HG02884 (cell line): ENCODE results near the gene SHCBP1L.

Experiments used
- ATAC-seq: cut with Tn5 transposase; IDR thresholded peaks from one replicate; pipeline ENCODE4 v1.9.1; 2021; ENCODE audit warnings: mild to moderate bottlenecking, moderate library complexity; ENCODE audit not compliant: unreplicated experiment

SHCBP1L gene

GRCh38 chr1:182897696-182898095 is 55.3 kb downstream of the SHCBP1L start:
- ATAC-seq: no peak

GRCh38 chr1:182890927-182891610 is 61.9 kb downstream of the SHCBP1L start:
- ATAC-seq: no peak

- no peak for ATAC-seq
These were observed 63.0 kb downstream of the SHCBP1L start for GRCh38 chr1:182889997-182890396.

GRCh38 chr1:182888736-182889531 is 64.0 kb downstream of the SHCBP1L start:
- ATAC-seq: no peak

GRCh38 chr1:182886985-182887384 is 66.0 kb downstream of the SHCBP1L start:
- no peak for ATAC-seq

GRCh38 chr1:182885591-182885990 is 67.4 kb downstream of the SHCBP1L start:
- ATAC-seq: no peak

- no peak for ATAC-seq
These were observed 68.1 kb downstream of the SHCBP1L start for GRCh38 chr1:182884872-182885271.

- ATAC-seq: no peak
These were observed 75.1 kb downstream of the SHCBP1L start for GRCh38 chr1:182877842-182878241.

GRCh38 chr1:182877331-182877730 is 75.6 kb downstream of the SHCBP1L start:
- ATAC-seq: no peak

- no peak for ATAC-seq
These were observed 77.1 kb downstream of the SHCBP1L start for GRCh38 chr1:182875889-182876288.

GRCh38 chr1:182872881-182873280 is 80.1 kb downstream of the SHCBP1L start:
- no peak for ATAC-seq

- ATAC-seq: no peak
These were observed 83.7 kb downstream of the SHCBP1L start for GRCh38 chr1:182869241-182869666.

GRCh38 chr1:182867861-182868260 is 85.1 kb downstream of the SHCBP1L start:
- no peak for ATAC-seq

- ATAC-seq: no peak
These were observed 89.0 kb downstream of the SHCBP1L start for GRCh38 chr1:182863940-182864339.

GRCh38 chr1:182862827-182863226 is 90.1 kb downstream of the SHCBP1L start:
- ATAC-seq: no peak

- no peak for ATAC-seq
These were observed 91.0 kb downstream of the SHCBP1L start for GRCh38 chr1:182861994-182862393.

GRCh38 chr1:182860658-182861057 is 92.3 kb downstream of the SHCBP1L start:
- ATAC-seq: no peak

GRCh38 chr1:182857212-182857611 is 95.8 kb downstream of the SHCBP1L start:
- no peak for ATAC-seq

- no peak for ATAC-seq
These were observed 97.1 kb downstream of the SHCBP1L start for GRCh38 chr1:182855911-182856310.

- no peak for ATAC-seq
These were observed 101.1 kb downstream of the SHCBP1L start for GRCh38 chr1:182851825-182852224.

GRCh38 chr1:182850319-182850718 is 102.6 kb downstream of the SHCBP1L start:
- no peak for ATAC-seq
